ENCODE data around the gene PRR33.

DNA sequence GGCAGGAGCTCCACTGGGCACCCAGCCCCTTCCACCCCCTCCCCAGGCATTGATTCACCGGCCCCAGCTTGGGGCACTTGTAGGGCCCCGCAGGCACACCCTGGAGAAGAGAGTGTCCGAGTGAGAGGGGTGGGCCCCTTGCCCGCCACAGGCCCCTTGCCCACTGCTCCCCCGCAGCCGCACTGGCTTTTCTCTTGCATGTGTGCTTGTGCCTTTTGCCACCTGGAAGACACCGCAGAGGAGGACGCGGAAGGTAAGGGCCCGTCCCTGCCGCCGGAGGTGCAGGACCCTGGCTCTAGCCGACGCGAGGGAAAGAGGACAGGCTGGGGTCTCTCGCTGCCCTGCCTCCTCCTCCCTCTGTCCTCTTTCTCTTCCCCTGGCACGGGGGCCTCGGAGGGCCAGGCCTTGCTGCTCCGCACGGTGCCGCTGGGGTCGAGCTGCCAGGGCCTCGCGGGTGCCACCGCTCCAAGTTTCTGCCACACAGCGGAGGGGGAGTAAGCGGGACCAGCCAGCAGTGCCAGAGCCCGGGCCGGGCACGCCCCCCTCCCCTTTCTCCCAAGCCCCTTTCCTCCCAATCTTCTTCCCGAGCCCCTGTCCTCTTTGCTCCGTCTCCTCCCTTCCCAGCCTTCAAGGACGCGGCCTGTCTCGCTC is 37.3 kb upstream of the PRR33 start:
- no peak for TF ChIP-seq EP300 (IDR thresholded peaks at IDR 0.05)
- TF ChIP-seq, protein P1, sequence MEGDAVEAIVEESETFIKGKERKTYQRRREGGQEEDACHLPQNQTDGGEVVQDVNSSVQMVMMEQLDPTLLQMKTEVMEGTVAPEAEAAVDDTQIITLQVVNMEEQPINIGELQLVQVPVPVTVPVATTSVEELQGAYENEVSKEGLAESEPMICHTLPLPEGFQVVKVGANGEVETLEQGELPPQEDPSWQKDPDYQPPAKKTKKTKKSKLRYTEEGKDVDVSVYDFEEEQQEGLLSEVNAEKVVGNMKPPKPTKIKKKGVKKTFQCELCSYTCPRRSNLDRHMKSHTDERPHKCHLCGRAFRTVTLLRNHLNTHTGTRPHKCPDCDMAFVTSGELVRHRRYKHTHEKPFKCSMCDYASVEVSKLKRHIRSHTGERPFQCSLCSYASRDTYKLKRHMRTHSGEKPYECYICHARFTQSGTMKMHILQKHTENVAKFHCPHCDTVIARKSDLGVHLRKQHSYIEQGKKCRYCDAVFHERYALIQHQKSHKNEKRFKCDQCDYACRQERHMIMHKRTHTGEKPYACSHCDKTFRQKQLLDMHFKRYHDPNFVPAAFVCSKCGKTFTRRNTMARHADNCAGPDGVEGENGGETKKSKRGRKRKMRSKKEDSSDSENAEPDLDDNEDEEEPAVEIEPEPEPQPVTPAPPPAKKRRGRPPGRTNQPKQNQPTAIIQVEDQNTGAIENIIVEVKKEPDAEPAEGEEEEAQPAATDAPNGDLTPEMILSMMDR (IDR thresholded peaks at IDR 0.05) = no peak
